K562 (cell line): ENCODE data around the gene RASIP1. TPM values are rescaled to one million over a fixed set of nuclear protein-coding genes. Genes with fewer than 3 reads are reported as not detected.

Experiments used
- ARHGAP35 ChIP-seq: fragments of 450-650 bp; IDR thresholded peaks from 2 replicates; pipeline ENCODE4 v1.6.1; 2018; ENCODE audit not compliant: partially characterized antibody
- CBFA2T3 ChIP-seq: fragments of 450-650 bp; IDR thresholded peaks from 2 replicates; pipeline ENCODE4 v1.6.1; 2017
- ELF4 ChIP-seq: fragments of 450-650 bp; formaldehyde crosslinking; IDR thresholded peaks from 2 replicates; pipeline ENCODE4 v1.4.0; 2022; ENCODE audit warnings: missing genetic modification characterization
- MYBL2 ChIP-seq, 2 experiments: fragments of 450-650 bp in 1 of 2; sonication (generic) in 1 of 2; formaldehyde crosslinking in 1 of 2; IDR thresholded peaks; 2 replicates each; pipeline versions ENCODE4 v1.6.1 to v1.8.1; 2017 to 2022; ENCODE audit warnings: borderline replicate concordance in 1 of 2, inconsistent platforms in 1 of 2, low read depth in 1 of 2, mild to moderate bottlenecking in 1 of 2, missing genetic modification reagents in 1 of 2, moderate library complexity in 1 of 2
- MYNN ChIP-seq, 2 experiments: sonication (generic); formaldehyde crosslinking in 1 of 2; IDR thresholded peaks; 2 replicates each; pipeline versions ENCODE4 v1.5.0 to v1.6.1; 2016 to 2020; ENCODE audit warnings: antibody characterized with exemption in 1 of 2, missing genetic modification reagents in 1 of 2
- NELFE ChIP-seq: IDR thresholded peaks from 2 replicates; pipeline ENCODE4 v1.6.1; 2011; ENCODE audit warnings: mild to moderate bottlenecking; ENCODE audit not compliant: insufficient read depth, insufficient read length
- NEUROD1 ChIP-seq: fragments of 150-350 bp; IDR thresholded peaks from 2 replicates; pipeline ENCODE4 v1.6.1; 2014; ENCODE audit warnings: borderline replicate concordance, low read length, low read depth; ENCODE audit not compliant: partially characterized antibody
- PBX2 ChIP-seq, 2 experiments: IDR thresholded peaks in 1 of 2; conservative IDR thresholded peaks in 1 of 2; 2 replicates each; pipeline ENCODE4 v1.6.1; 2016; ENCODE audit warnings: low read depth in 2 of 2, mild to moderate bottlenecking in 1 of 2, missing compliant biosample characterization in 1 of 2, missing genetic modification characterization in 1 of 2, moderate library complexity in 1 of 2
- PTTG1 ChIP-seq: fragments of 450-650 bp; IDR thresholded peaks from 2 replicates; pipeline ENCODE4 v1.6.1; 2016; ENCODE audit warnings: low read depth, mild to moderate bottlenecking, missing genetic modification characterization, missing compliant biosample characterization
- SNIP1 ChIP-seq: fragments of 450-650 bp; IDR thresholded peaks from 2 replicates; pipeline ENCODE4 v1.7.1; 2017; ENCODE audit warnings: low read depth, mild to moderate bottlenecking
- THRAP3 ChIP-seq: fragments of 450-650 bp; IDR thresholded peaks from 2 replicates; pipeline ENCODE4 v1.6.1; 2016; ENCODE audit warnings: mild to moderate bottlenecking, inconsistent platforms, borderline replicate concordance
- ZEB2 ChIP-seq: fragments of 450-650 bp; IDR thresholded peaks from 2 replicates; pipeline ENCODE4 v1.6.1; 2016
- ZNF311 ChIP-seq: fragments of 250-450 bp; sonication (Bioruptor Pico); IDR thresholded peaks from 2 replicates; pipeline ENCODE4 v1.4.0; 2020; ENCODE audit warnings: mild to moderate bottlenecking, moderate library complexity
- ZNF408 ChIP-seq: fragments of 250-450 bp; sonication (Bioruptor Pico); IDR thresholded peaks from 2 replicates; pipeline ENCODE4 v1.4.0; 2020; ENCODE audit warnings: low read depth, mild to moderate bottlenecking, moderate library complexity
- polyA plus RNA-seq, 8 experiments: library from polyadenylated mRNA; depleted of rRNA in 4 of 8; stranded (reverse) in 5 of 8; unstranded in 3 of 8; fragments of >200 nt; fragmentation: Nextera tagmentation in 2 of 8; fragmentation: Illumina TruSeq in 1 of 8; extraction: Ambion mirVana in 2 of 8; extraction: Trizol in 1 of 8; gene quantifications; 2 replicates each; pipeline versions ENCODE4 v1.2.1 to v1.2.3, GENCODE V29; 2011 to 2014; ENCODE audit warnings: inconsistent platforms in 1 of 8, missing spikeins in 1 of 8
- total RNA-seq, 7 experiments: library from RNA; depleted of rRNA in 6 of 7; stranded (reverse); fragments of >200 nt in 6 of 7; fragmentation: Illumina TruSeq in 2 of 7; extraction: Trizol in 2 of 7; gene quantifications; 2 replicates each; pipeline versions ENCODE4 v1.2.1 to v1.2.3, GENCODE V29; 2011 to 2021; ENCODE audit warnings: low replicate concordance in 1 of 7
- TF ChIP-seq, protein P1 (sequence below): conservative IDR thresholded peaks from 2 replicates; pipeline ENCODE4 v1.6.1; 2011; ENCODE audit warnings: low read depth, mild to moderate bottlenecking, low read length; ENCODE audit not compliant: control insufficient read depth
- TF ChIP-seq, protein P2 (sequence below): sonication (generic); formaldehyde crosslinking; IDR thresholded peaks from 2 replicates; pipeline ENCODE4 v1.8.0; 2022; ENCODE audit warnings: missing genetic modification reagents, mild to moderate bottlenecking, borderline replicate concordance

Gene RASIP1
- total and polyA plus RNA-seq, 9 of the 15 experiments (the other 6 are each of a cell fraction or from before 2014, with no cell fraction given) = 0.20 to 4.7 (median 1.5) TPM

DNA sequence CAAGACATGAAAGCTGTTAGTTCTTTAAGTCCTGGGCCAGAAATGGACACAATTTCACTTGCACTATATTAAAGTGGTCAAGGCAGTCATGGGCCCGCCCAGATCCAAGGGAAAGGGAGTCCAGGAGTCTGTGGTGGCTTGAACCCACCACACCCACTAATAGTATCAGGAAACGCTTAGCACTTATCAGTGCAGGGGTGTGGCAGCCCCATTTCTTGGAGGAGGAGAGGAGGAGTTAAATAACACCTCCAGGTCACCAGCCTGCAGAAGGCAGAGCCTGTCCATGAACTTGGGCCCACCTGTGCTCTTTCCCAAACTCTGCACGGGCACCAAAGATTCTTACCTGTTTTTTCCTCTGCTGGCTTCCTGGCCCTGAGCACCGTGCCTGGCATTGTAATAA is 62.2 kb downstream of the RASIP1 start (continued):
- 0 out of 2 replicates have a peak, but pooled peaks have one; percentile 18 for TF ChIP-seq ZEB2
- TF ChIP-seq NELFE = no peak
- TF ChIP-seq CBFA2T3 = 0 out of 2 replicates have a peak, but pooled peaks have one; percentile 13
- TF ChIP-seq THRAP3 = no peak
- TF ChIP-seq PTTG1 (tag) = no peak
- TF ChIP-seq ZNF311 = no peak
- TF ChIP-seq, protein P1, sequence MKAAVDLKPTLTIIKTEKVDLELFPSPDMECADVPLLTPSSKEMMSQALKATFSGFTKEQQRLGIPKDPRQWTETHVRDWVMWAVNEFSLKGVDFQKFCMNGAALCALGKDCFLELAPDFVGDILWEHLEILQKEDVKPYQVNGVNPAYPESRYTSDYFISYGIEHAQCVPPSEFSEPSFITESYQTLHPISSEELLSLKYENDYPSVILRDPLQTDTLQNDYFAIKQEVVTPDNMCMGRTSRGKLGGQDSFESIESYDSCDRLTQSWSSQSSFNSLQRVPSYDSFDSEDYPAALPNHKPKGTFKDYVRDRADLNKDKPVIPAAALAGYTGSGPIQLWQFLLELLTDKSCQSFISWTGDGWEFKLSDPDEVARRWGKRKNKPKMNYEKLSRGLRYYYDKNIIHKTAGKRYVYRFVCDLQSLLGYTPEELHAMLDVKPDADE = no peak
- TF ChIP-seq SNIP1 = no peak
- TF ChIP-seq, protein P2, sequence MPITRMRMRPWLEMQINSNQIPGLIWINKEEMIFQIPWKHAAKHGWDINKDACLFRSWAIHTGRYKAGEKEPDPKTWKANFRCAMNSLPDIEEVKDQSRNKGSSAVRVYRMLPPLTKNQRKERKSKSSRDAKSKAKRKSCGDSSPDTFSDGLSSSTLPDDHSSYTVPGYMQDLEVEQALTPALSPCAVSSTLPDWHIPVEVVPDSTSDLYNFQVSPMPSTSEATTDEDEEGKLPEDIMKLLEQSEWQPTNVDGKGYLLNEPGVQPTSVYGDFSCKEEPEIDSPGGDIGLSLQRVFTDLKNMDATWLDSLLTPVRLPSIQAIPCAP (CRISPR knock-in tag) = no peak
- TF ChIP-seq PBX2 (CRISPR knock-in tag; IDR thresholded peaks at IDR 0.05; ENCODE audit: low read depth) = no peak
- no peak for TF ChIP-seq PBX2 (tag; conservative IDR thresholded peaks at IDR 0.05; ENCODE audit: low read depth)
- no peak for TF ChIP-seq ELF4
- no peak for TF ChIP-seq NEUROD1
- 0 out of 2 replicates have a peak, but pooled peaks have one; percentile 51 for TF ChIP-seq MYNN (IDR thresholded peaks at IDR 0.05)
- no peak for TF ChIP-seq MYNN (CRISPR knock-in tag; IDR thresholded peaks at IDR 0.05)
- no peak for TF ChIP-seq MYBL2 (IDR thresholded peaks at IDR 0.05; ENCODE audit: low read depth)
- no peak for TF ChIP-seq MYBL2 (CRISPR knock-in tag; IDR thresholded peaks at IDR 0.05; ENCODE audit: borderline replicate concordance)
- TF ChIP-seq ARHGAP35 = no peak
- no peak for TF ChIP-seq ZNF408 (CRISPR knock-in tag)
